Measurements from ENCODE around the gene VPS4A. TPM values are rescaled to one million over a fixed set of nuclear protein-coding genes. Genes with fewer than 3 reads are reported as not detected.

Gene VPS4A
- total RNA-seq, 2 donors from 2014 or later = 44.8 to 46.1 TPM

DNA sequence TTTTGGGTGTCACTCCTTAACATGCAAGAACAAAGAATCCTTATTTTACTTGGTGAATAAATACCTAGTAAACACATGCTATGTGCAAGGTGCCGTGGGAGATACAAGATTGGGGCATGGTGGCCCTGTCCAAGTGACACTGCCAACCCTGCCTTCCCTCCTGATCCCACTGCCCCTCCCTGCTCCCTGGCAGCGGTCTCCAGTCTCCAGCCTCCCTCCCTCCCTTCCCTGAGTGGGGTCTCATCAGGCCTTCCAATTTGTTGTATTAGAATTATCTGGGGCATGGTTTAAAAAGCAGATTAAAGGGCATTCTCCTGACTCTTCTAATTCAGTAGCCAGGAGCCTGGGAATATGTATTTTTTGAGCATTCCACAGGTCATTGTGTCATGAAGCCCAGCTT lies 52.9 kb downstream of the VPS4A start:
- Histone ChIP-seq H3K4me3 (no peak overlapping the region), H3K27me3 (replicated peaks; ENCODE audit: insufficient read depth) (no peaks in the 10 kb centered on the region), H3K4me1 (replicated peaks) (no peaks in the 10 kb centered on the region), H3K27ac (no peak overlapping the region), H3K9me3 (no peaks in the 10 kb centered on the region), H3K36me3 (peaks cover 0 to 10% of the 10 kb centered on the region in 2 donors)
- no peak for DNase-seq (ENCODE audit: low spot score)
- intact Hi-C loops (cut with DNase I) = no loop called here
- TF ChIP-seq POLR2A (IDR thresholded peaks at IDR 0.05) (no peak), POLR2AphosphoS5 (IDR thresholded peaks at IDR 0.05) (no peak)
- TF ChIP-seq, protein P1, sequence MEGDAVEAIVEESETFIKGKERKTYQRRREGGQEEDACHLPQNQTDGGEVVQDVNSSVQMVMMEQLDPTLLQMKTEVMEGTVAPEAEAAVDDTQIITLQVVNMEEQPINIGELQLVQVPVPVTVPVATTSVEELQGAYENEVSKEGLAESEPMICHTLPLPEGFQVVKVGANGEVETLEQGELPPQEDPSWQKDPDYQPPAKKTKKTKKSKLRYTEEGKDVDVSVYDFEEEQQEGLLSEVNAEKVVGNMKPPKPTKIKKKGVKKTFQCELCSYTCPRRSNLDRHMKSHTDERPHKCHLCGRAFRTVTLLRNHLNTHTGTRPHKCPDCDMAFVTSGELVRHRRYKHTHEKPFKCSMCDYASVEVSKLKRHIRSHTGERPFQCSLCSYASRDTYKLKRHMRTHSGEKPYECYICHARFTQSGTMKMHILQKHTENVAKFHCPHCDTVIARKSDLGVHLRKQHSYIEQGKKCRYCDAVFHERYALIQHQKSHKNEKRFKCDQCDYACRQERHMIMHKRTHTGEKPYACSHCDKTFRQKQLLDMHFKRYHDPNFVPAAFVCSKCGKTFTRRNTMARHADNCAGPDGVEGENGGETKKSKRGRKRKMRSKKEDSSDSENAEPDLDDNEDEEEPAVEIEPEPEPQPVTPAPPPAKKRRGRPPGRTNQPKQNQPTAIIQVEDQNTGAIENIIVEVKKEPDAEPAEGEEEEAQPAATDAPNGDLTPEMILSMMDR (IDR thresholded peaks at IDR 0.05) = no peak
- WGBS = 88% methylated on average over 2 of the region's 2 CpGs

DNA sequence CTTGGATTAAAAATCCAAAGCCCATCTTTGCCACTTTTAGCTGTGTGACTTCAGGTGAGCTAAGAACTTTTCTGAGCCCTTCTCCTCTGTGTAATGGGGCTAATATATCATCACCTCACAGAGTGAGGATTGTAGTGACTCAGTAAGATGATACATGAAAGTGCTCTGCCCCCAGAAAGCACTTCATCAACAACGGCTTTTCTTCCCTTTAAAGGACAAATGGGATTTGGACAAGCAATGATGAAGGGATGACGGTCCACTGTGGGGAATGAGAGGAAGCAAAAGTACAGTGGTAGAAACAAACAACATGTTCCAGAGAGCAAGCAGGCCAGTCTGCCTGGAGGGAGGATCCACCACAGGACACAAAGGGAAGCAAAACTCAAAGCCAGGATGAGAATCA lies 54.8 kb downstream of the VPS4A start:
- Histone ChIP-seq H3K36me3 (peaks cover 0 to 10% of the 10 kb centered on the region in 2 donors), H3K27ac (no peak overlapping the region)

DNA sequence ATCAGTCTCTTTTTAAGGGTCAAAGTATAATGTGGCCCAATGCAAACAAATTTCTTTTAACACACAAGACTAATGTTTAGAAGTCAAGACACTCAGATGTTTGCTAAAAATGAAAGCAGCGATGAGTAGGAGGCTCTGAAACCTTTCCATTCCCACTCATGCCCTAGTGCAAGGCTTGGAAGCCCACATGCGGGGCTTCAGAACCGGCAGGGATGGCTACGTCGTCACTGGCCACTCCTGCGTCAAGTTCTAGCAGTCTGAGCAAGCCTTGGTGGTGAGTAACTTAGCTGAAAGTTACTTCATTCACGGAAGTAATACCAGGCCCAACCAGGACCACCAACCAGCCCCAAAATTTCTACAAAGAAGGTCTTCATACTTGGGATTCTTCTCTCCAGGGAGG lies 55.3 kb downstream of the VPS4A start:
- no peaks in the 10 kb centered on the region for H3K9me3 ChIP-seq
- H3K36me3 ChIP-seq = peaks cover 0 to 10% of the 10 kb centered on the region in 2 donors
- H3K27ac ChIP-seq = no peak overlapping the region
- no peak for DNase-seq (ENCODE audit: low spot score)
- no peak overlapping the region for H3K4me3 ChIP-seq
- intact Hi-C loops (cut with DNase I) = no loop called here
- 88% methylated on average over 7 of the region's 7 CpGs for WGBS
- no peaks in the 10 kb centered on the region for H3K4me1 ChIP-seq (replicated peaks)
- H3K27me3 ChIP-seq (replicated peaks; ENCODE audit: insufficient read depth) = no peaks in the 10 kb centered on the region
- TF ChIP-seq POLR2A (IDR thresholded peaks at IDR 0.05) = no peak
- no peak for TF ChIP-seq POLR2AphosphoS5 (IDR thresholded peaks at IDR 0.05)
- TF ChIP-seq, protein P1 (IDR thresholded peaks at IDR 0.05) = no peak

More for the DNA sequence above, 54.8 kb downstream of the VPS4A start:
- Histone ChIP-seq H3K4me3 (no peak overlapping the region), H3K27me3 (replicated peaks; ENCODE audit: insufficient read depth) (no peaks in the 10 kb centered on the region), H3K9me3 (no peaks in the 10 kb centered on the region), H3K4me1 (replicated peaks) (no peaks in the 10 kb centered on the region)
- no peak for TF ChIP-seq POLR2AphosphoS5 (IDR thresholded peaks at IDR 0.05)
- TF ChIP-seq, protein P1 (IDR thresholded peaks at IDR 0.05) = no peak
- TF ChIP-seq POLR2A (IDR thresholded peaks at IDR 0.05) = no peak
- intact Hi-C loops (cut with DNase I) = no loop called here
- DNase-seq (ENCODE audit: low spot score) = no peak
- WGBS = 89% methylated on average over 2 of the region's 2 CpGs

DNA sequence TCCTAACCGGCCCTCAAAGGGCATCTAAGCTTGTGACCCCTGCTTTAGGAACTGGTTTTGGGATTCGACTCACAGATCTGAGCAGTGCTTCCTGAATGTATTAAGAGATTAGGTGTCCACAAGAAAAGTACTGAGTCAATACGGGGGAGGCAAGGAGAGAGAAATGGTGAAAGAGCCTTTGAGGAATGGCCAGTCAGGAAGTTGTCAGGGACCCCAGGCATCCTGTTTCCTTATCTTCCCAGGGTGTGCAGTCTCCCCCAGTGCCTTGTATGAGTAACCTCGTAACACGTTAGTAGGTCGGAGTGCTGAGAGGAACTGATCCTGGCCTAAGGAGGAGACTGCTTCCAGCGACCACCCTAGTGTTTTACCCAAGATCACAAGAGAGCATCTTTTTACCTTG lies 56.8 kb downstream of the VPS4A start:
- H3K27ac ChIP-seq = no peak overlapping the region
- no peaks in the 10 kb centered on the region for H3K4me1 ChIP-seq (replicated peaks)
- no peak overlapping the region for H3K4me3 ChIP-seq
- no peaks in the 10 kb centered on the region for H3K9me3 ChIP-seq
- H3K36me3 ChIP-seq = peaks cover 0 to 10% of the 10 kb centered on the region in 2 donors
- H3K27me3 ChIP-seq (replicated peaks; ENCODE audit: insufficient read depth) = no peaks in the 10 kb centered on the region
- intact Hi-C loops (cut with DNase I) = no loop called here
- 84% methylated on average over 7 of the region's 7 CpGs for WGBS
- TF ChIP-seq POLR2A (IDR thresholded peaks at IDR 0.05) = no peak
- TF ChIP-seq, protein P1 (IDR thresholded peaks at IDR 0.05) = no peak
- no peak for TF ChIP-seq POLR2AphosphoS5 (IDR thresholded peaks at IDR 0.05)
- no peak for DNase-seq (ENCODE audit: low spot score)

DNA sequence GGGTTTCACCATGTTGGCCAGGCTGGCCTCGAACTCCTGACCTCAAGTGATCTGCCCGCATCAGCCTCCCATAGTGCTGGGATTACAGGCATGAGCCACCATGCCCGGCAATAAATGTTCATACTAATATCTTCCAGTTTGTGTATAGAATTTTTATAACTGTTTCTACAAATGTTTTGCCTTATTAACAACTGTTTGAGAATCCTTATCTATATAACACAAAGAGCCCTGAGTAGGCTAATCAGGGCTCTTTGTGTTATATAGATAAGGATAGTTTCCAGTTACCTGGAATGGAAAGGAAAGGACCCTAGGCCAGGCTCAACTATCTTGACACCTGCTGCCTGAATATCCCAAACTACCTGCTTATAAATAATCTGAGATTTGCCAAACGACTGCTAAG lies 57.7 kb downstream of the VPS4A start:
- TF ChIP-seq, protein P1 (IDR thresholded peaks at IDR 0.05) = no peak
- TF ChIP-seq POLR2A (IDR thresholded peaks at IDR 0.05) (no peak), POLR2AphosphoS5 (IDR thresholded peaks at IDR 0.05) (no peak)
- 95% methylated on average over 4 of the region's 4 CpGs for WGBS
- intact Hi-C loops (cut with DNase I) = no loop called here
- no peaks in the 10 kb centered on the region for H3K27me3 ChIP-seq (replicated peaks; ENCODE audit: insufficient read depth)
- H3K36me3 ChIP-seq = peaks cover 0 to 10% of the 10 kb centered on the region in 2 donors
- no peak for DNase-seq (ENCODE audit: low spot score)
- no peaks in the 10 kb centered on the region for H3K9me3 ChIP-seq
- no peak overlapping the region for H3K4me3 ChIP-seq
- H3K27ac ChIP-seq = no peak overlapping the region
- H3K4me1 ChIP-seq (replicated peaks) = no peaks in the 10 kb centered on the region

Measured in prostate gland (tissue), 2 donors.